H1 (cell line): ENCODE data around the gene ZNF726. TPM values are rescaled to one million over a fixed set of nuclear protein-coding genes. Genes with fewer than 3 reads are reported as not detected.

Experiments
- CTCF ChIA-PET: fragments of 300-600 bp; sonication (Branson Sonifier 250); formaldehyde crosslinking; loops from one replicate; lab custom pipeline; 2021; ENCODE audit not compliant: partially characterized antibody; lab: Charles Lee
- POLR2A ChIA-PET: fragments of 300-600 bp; sonication (Branson Sonifier 250); formaldehyde crosslinking; loops from one replicate; lab custom pipeline; 2021; ENCODE audit warnings: inconsistent platforms; ENCODE audit not compliant: partially characterized antibody; lab: Charles Lee
- DNase-seq, 2 experiments: peaks; one replicate each; pipeline versions ENCODE4 v3.0.0 to v3.0.0-alpha.2; 2010 to 2022; ENCODE audit warnings: low spot score in 2 of 2, low read depth in 1 of 2, mixed read lengths in 1 of 2
- FAIRE-seq: peaks from 2 replicates; lab custom pipeline; 2011; peaks lifted over from hg19 to GRCh38; lab: Jason Lieb, UNC
- H2AFZ ChIP-seq: 2 replicates; pipeline ENCODE4 v1.8.1; 2012; ENCODE audit warnings: low read length, inconsistent platforms
- H2AK5ac ChIP-seq: 2 replicates; pipeline ENCODE4 v1.6.1; 2013; ENCODE audit warnings: low read depth, low read length
- H2BK120ac ChIP-seq: replicated peaks from 2 replicates; pipeline ENCODE3; 2013; ENCODE audit warnings: low read depth, low read length, inconsistent platforms
- H2BK12ac ChIP-seq: 2 replicates; pipeline ENCODE4 v1.6.1; 2013; ENCODE audit warnings: low read depth, low read length
- H2BK15ac ChIP-seq: 2 replicates; pipeline ENCODE4 v1.6.1; 2013; ENCODE audit warnings: low read length
- H2BK20ac ChIP-seq: 2 replicates; pipeline ENCODE4 v1.6.1; 2013; ENCODE audit warnings: low read length
- H2BK5ac ChIP-seq: 2 replicates; pipeline ENCODE4 v1.6.1; 2013; ENCODE audit warnings: low read depth, low read length
- H3K14ac ChIP-seq: 2 replicates; pipeline ENCODE4 v1.6.1; 2013; ENCODE audit warnings: inconsistent platforms; ENCODE audit not compliant: insufficient read length
- H3K18ac ChIP-seq: 2 replicates; pipeline ENCODE4 v1.6.1; 2013; ENCODE audit warnings: low read length; ENCODE audit errors: extremely low read depth
- H3K23ac ChIP-seq: 2 replicates; pipeline ENCODE4 v1.6.1; 2013; ENCODE audit warnings: inconsistent platforms; ENCODE audit not compliant: insufficient read length
- H3K23me2 ChIP-seq: 2 replicates; pipeline ENCODE4 v1.6.1; 2013; ENCODE audit warnings: low read depth, low read length
- H3K27ac ChIP-seq: 2 replicates; pipeline ENCODE4 v1.6.1; 2011; ENCODE audit warnings: low read depth, low read length, inconsistent platforms
- H3K27me3 ChIP-seq, 4 experiments: replicated peaks in 1 of 4; 1 replicate in 1 of 4; 2 replicates in 3 of 4; pipeline versions ENCODE4 v1.6.1 to v1.8.1; 2011 to 2013; ENCODE audit warnings: low read length in 3 of 4, mild to moderate bottlenecking in 3 of 4, inconsistent platforms in 2 of 4, mixed read lengths in 2 of 4, moderate library complexity in 1 of 4; ENCODE audit not compliant: control insufficient read depth in 3 of 4, insufficient read depth in 3 of 4; ENCODE audit errors: extremely low read depth in 1 of 4
- H3K36me3 ChIP-seq, 4 experiments: 2 replicates each; pipeline versions ENCODE4 v1.6.1 to v1.8.1; 2011 to 2013; ENCODE audit warnings: mild to moderate bottlenecking in 4 of 4, low read length in 3 of 4, moderate library complexity in 2 of 4, control low read depth in 1 of 4, inconsistent platforms in 1 of 4; ENCODE audit not compliant: insufficient read depth in 4 of 4, control insufficient read depth in 2 of 4
- H3K4ac ChIP-seq: replicated peaks from 2 replicates; pipeline ENCODE3; 2013; ENCODE audit warnings: low read length, low read depth, mixed read lengths, inconsistent platforms; ENCODE audit not compliant: insufficient read length
- H3K4me1 ChIP-seq, 4 experiments: replicated peaks in 1 of 4; 1 replicate in 1 of 4; 2 replicates in 3 of 4; pipeline versions ENCODE4 v1.6.1 to v1.8.1; 2011 to 2013; ENCODE audit warnings: low read length in 3 of 4, inconsistent platforms in 2 of 4, mixed read lengths in 1 of 4; ENCODE audit not compliant: insufficient read depth in 4 of 4, control insufficient read depth in 3 of 4
- H3K4me2 ChIP-seq, 2 experiments: 2 replicates each; pipeline versions ENCODE4 v1.6.1 to v1.8.1; 2011 to 2013; ENCODE audit warnings: low read depth in 2 of 2, low read length in 2 of 2, control low read depth in 1 of 2, inconsistent platforms in 1 of 2, mild to moderate bottlenecking in 1 of 2; ENCODE audit not compliant: insufficient read depth in 1 of 2
- H3K4me3 ChIP-seq, 4 experiments: fragments of 200-600, 300-600 bp in 1 of 4; sonication (generic), shearing (Covaris generic), sonication (Bioruptor Twin) in 1 of 4; 2 replicates each; pipeline versions ENCODE4 v1.5.1 to v1.8.1; 2011 to 2016; ENCODE audit warnings: low read length in 4 of 4, low read depth in 3 of 4, control low read depth in 2 of 4, inconsistent platforms in 2 of 4, mild to moderate bottlenecking in 2 of 4, mixed read lengths in 1 of 4, moderate library complexity in 1 of 4; ENCODE audit not compliant: insufficient read depth in 2 of 4; ENCODE audit errors: extremely low read depth in 1 of 4
- H3K56ac ChIP-seq: replicated peaks from 2 replicates; pipeline ENCODE3; 2013; ENCODE audit warnings: low read depth, mild to moderate bottlenecking, mixed read lengths, low read length, inconsistent platforms; ENCODE audit not compliant: insufficient read length
- H3K79me1 ChIP-seq: 2 replicates; pipeline ENCODE4 v1.6.1; 2013; ENCODE audit warnings: low read depth, low read length, control low read depth
- H3K79me2 ChIP-seq, 2 experiments: 2 replicates each; pipeline versions ENCODE4 v1.6.1 to v1.8.1; 2012 to 2013; ENCODE audit warnings: low read length in 2 of 2, mild to moderate bottlenecking in 2 of 2, inconsistent platforms in 1 of 2; ENCODE audit not compliant: insufficient read depth in 2 of 2, control insufficient read depth in 1 of 2
- H3K9ac ChIP-seq, 4 experiments: replicated peaks in 1 of 4; 1 replicate in 1 of 4; 2 replicates in 3 of 4; pipeline versions ENCODE4 v1.6.1 to v1.8.1; 2011 to 2013; ENCODE audit warnings: low read depth in 3 of 4, low read length in 3 of 4, control low read depth in 2 of 4, mild to moderate bottlenecking in 2 of 4, moderate library complexity in 2 of 4, inconsistent platforms in 1 of 4; ENCODE audit errors: extremely low read depth in 1 of 4
- H3K9me3 ChIP-seq, 2 experiments: 2 replicates each; pipeline versions ENCODE4 v1.6.1 to v1.8.1; 2012 to 2013; ENCODE audit warnings: mild to moderate bottlenecking in 2 of 2, moderate library complexity in 2 of 2, control low read depth in 1 of 2, inconsistent platforms in 1 of 2, low read depth in 1 of 2, low read length in 1 of 2, mixed read lengths in 1 of 2; ENCODE audit not compliant: insufficient read depth in 2 of 2
- H4K20me1 ChIP-seq, 2 experiments: replicated peaks in 1 of 2; 2 replicates each; pipeline versions ENCODE3 to v1.8.1; 2011 to 2013; ENCODE audit warnings: inconsistent platforms in 2 of 2, low read length in 2 of 2, mild to moderate bottlenecking in 1 of 2; ENCODE audit not compliant: insufficient read depth in 2 of 2, control insufficient read depth in 1 of 2
- H4K5ac ChIP-seq: 2 replicates; pipeline ENCODE4 v1.6.1; 2013; ENCODE audit warnings: low read length, low read depth, mixed read lengths, inconsistent platforms; ENCODE audit not compliant: insufficient read length
- H4K8ac ChIP-seq: 2 replicates; pipeline ENCODE4 v1.8.0; 2013; ENCODE audit warnings: mild to moderate bottlenecking, moderate library complexity, low read length, inconsistent platforms; ENCODE audit not compliant: insufficient read depth; ENCODE audit errors: extremely low read depth
- H4K91ac ChIP-seq: replicated peaks from 2 replicates; pipeline ENCODE3; 2013; ENCODE audit warnings: low read length, mixed read lengths, inconsistent platforms; ENCODE audit not compliant: insufficient read length
- ASH2L ChIP-seq: fragments of 200-600, 300-600 bp; sonication (generic); IDR thresholded peaks from one replicate; pipeline ENCODE4 v1.7.1; 2017; ENCODE audit warnings: low read length
- WGBS, 2 experiments: shearing (Covaris generic) in 1 of 2; methylation state at CpG; one replicate each; pipeline versions ENCODE4 v1.1.6 to v1.1.7; 2013 to 2015; ENCODE audit warnings: low lambda C conversion rate in 2 of 2, mixed read lengths in 2 of 2, inconsistent platforms in 1 of 2, low coverage in 1 of 2, missing lambda C conversion rate in 1 of 2; ENCODE audit not compliant: insufficient replicate concordance in 2 of 2, insufficient coverage in 1 of 2, insufficient read length in 1 of 2; ENCODE audit errors: extremely low coverage in 1 of 2, missing lambda C conversion rate in 1 of 2; 5-methylcytosine and 5-hydroxymethylcytosine counted together
- polyA plus RNA-seq, 7 experiments: library from polyadenylated mRNA; depleted of rRNA in 3 of 7; stranded (reverse) in 5 of 7; unstranded in 2 of 7; fragments of >200 nt in 5 of 7; fragments of 200-250 nt in 2 of 7; gene quantifications; 1 replicate in 5 of 7; 2 replicates in 1 of 7; 4 replicates in 1 of 7; pipeline versions ENCODE4 v1.2.1 to v1.2.3, GENCODE V29; 2011 to 2013; ENCODE audit warnings: missing spikeins in 2 of 7, mixed read lengths in 2 of 7
- total RNA-seq: library from RNA; stranded (reverse); fragmentation: NEBNext Ultra II Directional; extraction: Animal tissue kit (Norgen Biotek cat#: 25700); gene quantifications from 2 replicates; pipeline ENCODE4 v1.2.1, GENCODE V29; 2021

Gene ZNF726
- total and polyA plus RNA-seq, 2 of the 8 experiments (the other 6 are each of a cell fraction or from before 2014, with no cell fraction given): not detected

DNA sequence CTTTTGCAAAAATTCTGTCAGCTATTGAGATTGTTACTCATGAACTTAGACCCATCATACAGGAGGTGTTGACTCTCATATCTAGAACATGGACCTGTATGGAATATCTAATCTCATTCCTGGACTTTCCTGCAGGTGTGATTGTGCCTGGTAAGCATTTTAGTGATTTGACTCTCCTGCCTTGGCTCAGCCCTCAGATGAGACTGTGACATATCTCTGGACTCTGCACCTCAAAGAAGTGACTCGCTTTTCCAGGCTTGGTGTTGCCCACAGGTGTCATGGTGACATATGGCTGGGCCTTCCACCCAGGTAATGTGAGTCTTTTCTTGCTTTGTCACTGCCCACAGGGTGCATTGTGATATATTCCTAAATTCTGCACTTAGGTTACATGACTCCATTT lies 17.8 kb upstream of the ZNF726 start:
- no peak overlapping the region for H3K4ac ChIP-seq
- no peak overlapping the region for H3K14ac ChIP-seq
- H3K36me3 ChIP-seq: no peaks in the 10 kb centered on the region
- H2AFZ ChIP-seq: no peak overlapping the region
- H3K9me3 ChIP-seq: peaks cover 54 to 60% of the 10 kb centered on the region in 2 experiments
- TF ChIP-seq ASH2L: no peak
- no peak overlapping the region for H3K27ac ChIP-seq
- no peak overlapping the region for H2BK120ac ChIP-seq
- no peak overlapping the region for H4K8ac ChIP-seq
- no peak overlapping the region for H4K91ac ChIP-seq
- H3K23ac ChIP-seq: no peak overlapping the region
- H2BK15ac ChIP-seq: no peak overlapping the region
- DNase-seq (no peak), FAIRE-seq (no peak)
- no peak overlapping the region for H2BK20ac ChIP-seq
- no peak overlapping the region for H2BK5ac ChIP-seq
- H3K18ac ChIP-seq: no peak overlapping the region
- no peaks in the 10 kb centered on the region for H3K79me1 ChIP-seq
- WGBS, 2 experiments: 50% methylated on average over 1 of the region's 1 CpG; no CpG with 5 or more reads in 1 of the 2 experiments
- no peaks in the 10 kb centered on the region for H4K20me1 ChIP-seq
- no peak overlapping the region for H2AK5ac ChIP-seq
- no peaks in the 10 kb centered on the region for H3K4me1 ChIP-seq
- ChIA-PET CTCF (no interaction called here), POLR2A (no interaction called here)
- H4K5ac ChIP-seq: no peak overlapping the region
- no peaks in the 10 kb centered on the region for H3K23me2 ChIP-seq
- no peak overlapping the region for H2BK12ac ChIP-seq
- H3K4me3 ChIP-seq: no peak overlapping the region
- H3K79me2 ChIP-seq: no peaks in the 10 kb centered on the region
- no peak overlapping the region for H3K9ac ChIP-seq
- H3K56ac ChIP-seq: no peak overlapping the region
- H3K4me2 ChIP-seq: no peak overlapping the region
- no peaks in the 10 kb centered on the region for H3K27me3 ChIP-seq
